ENCODE measurements around the gene NUP93. TPM values are rescaled to one million over a fixed set of nuclear protein-coding genes. Genes with fewer than 3 reads are reported as not detected.
"Not testable (repeated sequence)": the region's sequence is repeated elsewhere in the genome, so short reads cannot be mapped to it uniquely, and the experiment has no call there.

NUP93 gene
- total RNA-seq, 5 donors from 2014 or later (not counting 1 experiment from before 2014, with no cell fraction given) = 52.6 to 72.4 (median 60.5) TPM

GRCh38 chr16:56884026-56884582 lies 154.2 kb downstream of the NUP93 start:
- H3K9me3 ChIP-seq = no peaks in the 10 kb centered on the region
- H3K27ac ChIP-seq (ENCODE audit: low read length) = no peak overlapping the region
- H3K27me3 ChIP-seq (replicated peaks in 1 of 2; ENCODE audit: control insufficient read depth in 2 of 2, extremely low read depth in 1 of 2, insufficient read depth in 2 of 2, low read length in 1 of 2) = peaks cover 0 to 2% of the 10 kb centered on the region in 2 experiments
- H3K36me3 ChIP-seq (ENCODE audit: control insufficient read depth in 2 of 2, extremely low read depth in 1 of 2, insufficient read depth in 1 of 2, low read length in 1 of 2) = no peaks in the 10 kb centered on the region
- H3K4me1 ChIP-seq (ENCODE audit: control insufficient read depth in 1 of 2, extremely low read depth in 1 of 2, insufficient read depth in 2 of 2, low read length in 2 of 2) = no peaks in the 10 kb centered on the region
- Mint-ChIP-seq H3K4me3 (no peak overlapping the region), H3K36me3 (no peaks in the 10 kb centered on the region), H3K27me3 (no peaks in the 10 kb centered on the region), H3K27ac (no peak overlapping the region), H3K4me1 (no peaks in the 10 kb centered on the region), H3K9me3 (no peaks in the 10 kb centered on the region)
- ATAC-seq (replicated peaks in 1 of 4) (no peak), DNase-seq (no peak)
- ChIA-PET CTCF (interaction anchor here in 1 of 2 donors (1.0 kb wide), 1 partner anchor 16 kb away, joined by 4 read pairs; no protein-coding TSS in a partner anchor), POLR2A (interaction anchor here in 1 of 2 donors (0.6 to 1.1 kb wide), 2 partner anchors 9 to 450 kb away, joined by 3 read pairs; no protein-coding TSS in a partner anchor)
- no peak overlapping the region for H3K4me3 ChIP-seq (ENCODE audit: control insufficient read depth in 1 of 2, extremely low read depth in 1 of 2, low read length in 1 of 2)
- WGBS (ENCODE audit: insufficient coverage) = 78% methylated on average over 5 of the region's 14 CpGs

GRCh38 chr16:56884929-56885328 lies 155.0 kb downstream of the NUP93 start:
- WGBS (ENCODE audit: insufficient coverage) = 93% methylated on average over 13 of the region's 13 CpGs
- H3K9me3 Mint-ChIP-seq; H3K27me3 Mint-ChIP-seq; H3K4me1 Mint-ChIP-seq; H3K27ac Mint-ChIP-seq; ATAC-seq (replicated peaks in 1 of 4); H3K27ac ChIP-seq (ENCODE audit: low read length); H3K4me1 ChIP-seq (ENCODE audit: control insufficient read depth in 1 of 2, extremely low read depth in 1 of 2, insufficient read depth in 2 of 2, low read length in 2 of 2); H3K9me3 ChIP-seq; H3K27me3 ChIP-seq (replicated peaks in 1 of 2; ENCODE audit: control insufficient read depth in 2 of 2, extremely low read depth in 1 of 2, insufficient read depth in 2 of 2, low read length in 1 of 2); H3K36me3 Mint-ChIP-seq; H3K4me3 ChIP-seq (ENCODE audit: control insufficient read depth in 1 of 2, extremely low read depth in 1 of 2, low read length in 1 of 2); H3K36me3 ChIP-seq (ENCODE audit: control insufficient read depth in 2 of 2, extremely low read depth in 1 of 2, insufficient read depth in 1 of 2, low read length in 1 of 2); H3K4me3 Mint-ChIP-seq; DNase-seq; POLR2A ChIA-PET: not testable (repeated sequence)
- CTCF ChIA-PET = interaction anchor here in 1 of 2 donors (0.6 kb wide), 1 partner anchor 81 kb away, joined by 3 read pairs; no protein-coding TSS in a partner anchor

GRCh38 chr16:56885446-56886162 lies 155.7 kb downstream of the NUP93 start:
- Mint-ChIP-seq H3K27ac (no peak overlapping the region), H3K36me3 (no peaks in the 10 kb centered on the region), H3K27me3 (no peaks in the 10 kb centered on the region), H3K4me3 (no peak overlapping the region), H3K9me3 (no peaks in the 10 kb centered on the region), H3K4me1 (no peaks in the 10 kb centered on the region)
- WGBS (ENCODE audit: insufficient coverage) = 92% methylated on average over 4 of the region's 9 CpGs
- H3K27ac ChIP-seq (ENCODE audit: low read length) = no peak overlapping the region
- no peak overlapping the region for H3K4me3 ChIP-seq (ENCODE audit: control insufficient read depth in 1 of 2, extremely low read depth in 1 of 2, low read length in 1 of 2)
- POLR2A ChIA-PET = no interaction called here
- CTCF ChIA-PET = interaction anchor here in 1 of 2 donors (0.6 kb wide), 1 partner anchor 81 kb away, joined by 3 read pairs; no protein-coding TSS in a partner anchor
- ATAC-seq (replicated peaks in 1 of 4) (no peak), DNase-seq (no peak)
- no peaks in the 10 kb centered on the region for H3K36me3 ChIP-seq (ENCODE audit: control insufficient read depth in 2 of 2, extremely low read depth in 1 of 2, insufficient read depth in 1 of 2, low read length in 1 of 2)
- H3K9me3 ChIP-seq = no peaks in the 10 kb centered on the region
- H3K4me1 ChIP-seq (ENCODE audit: control insufficient read depth in 1 of 2, extremely low read depth in 1 of 2, insufficient read depth in 2 of 2, low read length in 2 of 2) = no peaks in the 10 kb centered on the region
- peaks cover 0 to 2% of the 10 kb centered on the region in 2 experiments for H3K27me3 ChIP-seq (replicated peaks in 1 of 2; ENCODE audit: control insufficient read depth in 2 of 2, extremely low read depth in 1 of 2, insufficient read depth in 2 of 2, low read length in 1 of 2)

- H3K27me3 Mint-ChIP-seq = no peaks in the 10 kb centered on the region
- no peaks in the 10 kb centered on the region for H3K36me3 Mint-ChIP-seq
- ATAC-seq (replicated peaks in 1 of 4) = no peak
- H3K9me3 ChIP-seq = no peaks in the 10 kb centered on the region
- H3K4me3 ChIP-seq (ENCODE audit: control insufficient read depth in 1 of 2, extremely low read depth in 1 of 2, low read length in 1 of 2) = no peak overlapping the region
- DNase-seq = no peak
- no peaks in the 10 kb centered on the region for H3K36me3 ChIP-seq (ENCODE audit: control insufficient read depth in 2 of 2, extremely low read depth in 1 of 2, insufficient read depth in 1 of 2, low read length in 1 of 2)
- CTCF ChIA-PET = interaction anchor here in 1 of 2 donors (0.6 kb wide), 1 partner anchor 162 kb away, joined by 4 read pairs; no protein-coding TSS in a partner anchor
- no peak overlapping the region for H3K27ac ChIP-seq (ENCODE audit: low read length)
- no peaks in the 10 kb centered on the region for H3K9me3 Mint-ChIP-seq
- 85% methylated on average over 12 of the region's 12 CpGs for WGBS (ENCODE audit: insufficient coverage)
- peaks cover 0 to 2% of the 10 kb centered on the region in 2 experiments for H3K27me3 ChIP-seq (replicated peaks in 1 of 2; ENCODE audit: control insufficient read depth in 2 of 2, extremely low read depth in 1 of 2, insufficient read depth in 2 of 2, low read length in 1 of 2)
- H3K4me1 ChIP-seq (ENCODE audit: control insufficient read depth in 1 of 2, extremely low read depth in 1 of 2, insufficient read depth in 2 of 2, low read length in 2 of 2) = no peaks in the 10 kb centered on the region
- POLR2A ChIA-PET = no interaction called here
- H3K4me1 Mint-ChIP-seq = no peaks in the 10 kb centered on the region
- H3K27ac Mint-ChIP-seq = no peak overlapping the region
- no peak overlapping the region for H3K4me3 Mint-ChIP-seq
These were observed 156.4 kb downstream of the NUP93 start for GRCh38 chr16:56886296-56886695.

- ATAC-seq (replicated peaks in 1 of 4) (no peak), DNase-seq (no peak)
- H3K36me3 ChIP-seq (ENCODE audit: control insufficient read depth in 2 of 2, extremely low read depth in 1 of 2, insufficient read depth in 1 of 2, low read length in 1 of 2) = no peaks in the 10 kb centered on the region
- H3K9me3 Mint-ChIP-seq = no peaks in the 10 kb centered on the region
- no peak overlapping the region for H3K4me3 ChIP-seq (ENCODE audit: control insufficient read depth in 1 of 2, extremely low read depth in 1 of 2, low read length in 1 of 2)
- no peaks in the 10 kb centered on the region for H3K4me1 Mint-ChIP-seq
- H3K4me1 ChIP-seq (ENCODE audit: control insufficient read depth in 1 of 2, extremely low read depth in 1 of 2, insufficient read depth in 2 of 2, low read length in 2 of 2) = no peaks in the 10 kb centered on the region
- POLR2A ChIA-PET = no interaction called here
- peaks cover 0 to 2% of the 10 kb centered on the region in 2 experiments for H3K27me3 ChIP-seq (replicated peaks in 1 of 2; ENCODE audit: control insufficient read depth in 2 of 2, extremely low read depth in 1 of 2, insufficient read depth in 2 of 2, low read length in 1 of 2)
- no peaks in the 10 kb centered on the region for H3K27me3 Mint-ChIP-seq
- H3K27ac Mint-ChIP-seq = no peak overlapping the region
- WGBS (ENCODE audit: insufficient coverage) = 87% methylated on average over 8 of the region's 9 CpGs
- no peak overlapping the region for H3K4me3 Mint-ChIP-seq
- H3K36me3 Mint-ChIP-seq = no peaks in the 10 kb centered on the region
- CTCF ChIA-PET = no interaction called here
- H3K9me3 ChIP-seq = no peaks in the 10 kb centered on the region
- no peak overlapping the region for H3K27ac ChIP-seq (ENCODE audit: low read length)
These were observed 156.9 kb downstream of the NUP93 start for GRCh38 chr16:56886826-56887225.

- Mint-ChIP-seq H3K27ac (no peak overlapping the region), H3K36me3 (no peaks in the 10 kb centered on the region), H3K9me3 (no peaks in the 10 kb centered on the region), H3K27me3 (no peaks in the 10 kb centered on the region), H3K4me3 (no peak overlapping the region), H3K4me1 (no peaks in the 10 kb centered on the region)
- Histone ChIP-seq H3K4me1 (ENCODE audit: control insufficient read depth in 1 of 2, extremely low read depth in 1 of 2, insufficient read depth in 2 of 2, low read length in 2 of 2) (no peaks in the 10 kb centered on the region), H3K27me3 (replicated peaks in 1 of 2; ENCODE audit: control insufficient read depth in 2 of 2, extremely low read depth in 1 of 2, insufficient read depth in 2 of 2, low read length in 1 of 2) (peaks cover 0 to 4% of the 10 kb centered on the region in 2 experiments), H3K27ac (ENCODE audit: low read length) (no peak overlapping the region), H3K4me3 (ENCODE audit: control insufficient read depth in 1 of 2, extremely low read depth in 1 of 2, low read length in 1 of 2) (no peak overlapping the region), H3K9me3 (no peaks in the 10 kb centered on the region), H3K36me3 (ENCODE audit: control insufficient read depth in 2 of 2, extremely low read depth in 1 of 2, insufficient read depth in 1 of 2, low read length in 1 of 2) (no peaks in the 10 kb centered on the region)
- no peak for DNase-seq
- WGBS (ENCODE audit: insufficient coverage) = 95% methylated on average over 4 of the region's 7 CpGs
- POLR2A ChIA-PET = no interaction called here
- CTCF ChIA-PET = no interaction called here
- no peak for ATAC-seq (replicated peaks in 1 of 4)
These were observed 158.9 kb downstream of the NUP93 start for GRCh38 chr16:56888806-56889205.

All from T-cell (primary cell).